HepG2 (cell line): ENCODE measurements around the gene NAE1. TPM values are rescaled to one million over a fixed set of nuclear protein-coding genes. Genes with fewer than 3 reads are reported as not detected.

ENCODE experiments used
- AGO1 ChIP-seq: fragments of 200-400 bp; formaldehyde crosslinking; IDR thresholded peaks from 2 replicates; pipeline ENCODE4 v1.6.1; 2017; ENCODE audit warnings: mild to moderate bottlenecking, low read depth, low read length, moderate library complexity; ENCODE audit not compliant: poor library complexity, severe bottlenecking
- ARHGAP35 ChIP-seq: sonication (generic); formaldehyde crosslinking; IDR thresholded peaks from 2 replicates; pipeline ENCODE4 v1.9.0; 2022; ENCODE audit warnings: mild to moderate bottlenecking, inconsistent platforms, moderate library complexity, missing genetic modification reagents, borderline replicate concordance
- EP300 ChIP-seq, 3 experiments: sonication (generic) in 1 of 3; formaldehyde crosslinking in 1 of 3; IDR thresholded peaks; 2 replicates each; pipeline versions ENCODE4 v1.5.1 to v1.6.1; 2011 to 2020; ENCODE audit warnings: low read depth in 2 of 3, low read length in 2 of 3, borderline replicate concordance in 1 of 3, improper control_type of control experiment in 1 of 3, mild to moderate bottlenecking in 1 of 3, missing genetic modification reagents in 1 of 3, moderate library complexity in 1 of 3
- FOXK1 ChIP-seq: sonication (generic); formaldehyde crosslinking; IDR thresholded peaks from 2 replicates; pipeline ENCODE4 v1.4.0; 2020; ENCODE audit warnings: low read depth, missing genetic modification reagents, borderline replicate concordance
- FOXK2 ChIP-seq: fragments of 450-650 bp; IDR thresholded peaks from 2 replicates; pipeline ENCODE4 v1.6.1; 2016
- GFI1 ChIP-seq: sonication (generic); formaldehyde crosslinking; IDR thresholded peaks from 2 replicates; pipeline ENCODE4 v1.5.0; 2020; ENCODE audit warnings: missing genetic modification reagents, mild to moderate bottlenecking, borderline replicate concordance
- KLF15 ChIP-seq: sonication (generic); formaldehyde crosslinking; IDR thresholded peaks from 2 replicates; pipeline ENCODE4 v1.8.1; 2023; ENCODE audit warnings: borderline replicate concordance, mild to moderate bottlenecking, inconsistent platforms, missing genetic modification reagents, mixed read lengths
- PAWR ChIP-seq: sonication (generic); formaldehyde crosslinking; IDR thresholded peaks from 2 replicates; pipeline ENCODE4 v1.4.0; 2020; ENCODE audit warnings: missing genetic modification reagents, mild to moderate bottlenecking, borderline replicate concordance
- REXO4 ChIP-seq: sonication (generic); formaldehyde crosslinking; IDR thresholded peaks from 2 replicates; pipeline ENCODE4 v1.8.0; 2022; ENCODE audit warnings: missing genetic modification reagents, mild to moderate bottlenecking, borderline replicate concordance
- RORA ChIP-seq: sonication (generic); formaldehyde crosslinking; IDR thresholded peaks from 2 replicates; pipeline ENCODE4 v1.5.0; 2020; ENCODE audit warnings: mild to moderate bottlenecking, missing genetic modification reagents, moderate library complexity
- SUZ12 ChIP-seq: fragments of 150-350 bp; IDR thresholded peaks from 2 replicates; pipeline ENCODE4 v1.6.1; 2014; ENCODE audit warnings: low read depth, low read length
- ZFP91 ChIP-seq: sonication (generic); formaldehyde crosslinking; IDR thresholded peaks from 2 replicates; pipeline ENCODE4 v1.9.0; 2022; ENCODE audit warnings: missing genetic modification reagents, mild to moderate bottlenecking, borderline replicate concordance
- ZFY ChIP-seq: sonication (generic); formaldehyde crosslinking; IDR thresholded peaks from 2 replicates; pipeline ENCODE4 v1.4.0; 2020; ENCODE audit warnings: missing genetic modification reagents
- ZHX2 ChIP-seq, 2 experiments: sonication (generic) in 1 of 2; formaldehyde crosslinking in 1 of 2; IDR thresholded peaks; 2 replicates each; pipeline versions ENCODE4 v1.6.1 to v1.9.0; 2014 to 2022; ENCODE audit warnings: antibody characterized with exemption in 1 of 2, borderline replicate concordance in 1 of 2, inconsistent platforms in 1 of 2, low read depth in 1 of 2, missing genetic modification reagents in 1 of 2
- ZNF780A ChIP-seq: sonication (generic); formaldehyde crosslinking; IDR thresholded peaks from 2 replicates; pipeline ENCODE4 v1.8.0; 2022; ENCODE audit warnings: mild to moderate bottlenecking, missing genetic modification reagents, moderate library complexity
- ZNF83 ChIP-seq: sonication (generic); formaldehyde crosslinking; IDR thresholded peaks from 2 replicates; pipeline ENCODE4 v1.4.0; 2020; ENCODE audit warnings: missing genetic modification reagents, mild to moderate bottlenecking, borderline replicate concordance
- polyA plus RNA-seq, 8 experiments: library from polyadenylated mRNA; depleted of rRNA in 3 of 8; stranded (reverse) in 7 of 8; unstranded in 1 of 8; fragments of >200 nt; fragmentation: Illumina TruSeq in 4 of 8; extraction: Trizol in 4 of 8; gene quantifications; 2 replicates each; pipeline versions ENCODE4 v1.2.1 to v1.2.3, GENCODE V29; 2011 to 2016; ENCODE audit warnings: low read depth in 4 of 8, missing spikeins in 1 of 8, mixed read lengths in 1 of 8; ENCODE audit not compliant: insufficient read depth in 1 of 8
- total RNA-seq, 5 experiments: library from RNA; depleted of rRNA; stranded (reverse); fragments of >200 nt; fragmentation: Illumina TruSeq; extraction: Trizol; gene quantifications; 2 replicates each; pipeline ENCODE4 v1.2.3, GENCODE V29; 2016; ENCODE audit warnings: low read depth in 1 of 5
- TF ChIP-seq, protein P1 (sequence below): sonication (generic); formaldehyde crosslinking; IDR thresholded peaks from 2 replicates; pipeline ENCODE4 v1.8.1; 2023; ENCODE audit warnings: mild to moderate bottlenecking, missing genetic modification reagents, borderline replicate concordance
- TF ChIP-seq, protein P2 (sequence below): sonication (generic); formaldehyde crosslinking; IDR thresholded peaks from 2 replicates; pipeline ENCODE4 v1.9.0; 2021; ENCODE audit warnings: missing genetic modification reagents, mild to moderate bottlenecking, borderline replicate concordance

Gene NAE1
- total and polyA plus RNA-seq, 2 of the 13 experiments (the other 11 are each of a cell fraction or from before 2014, with no cell fraction given) = 95.7 to 206 TPM

- TF ChIP-seq ZNF83 (CRISPR knock-in tag) = peak; percentile 61; the same call in 1 of the 2 replicates
- TF ChIP-seq RORA (CRISPR knock-in tag) = no peak
- TF ChIP-seq FOXK2 = no peak
- TF ChIP-seq, protein P1, sequence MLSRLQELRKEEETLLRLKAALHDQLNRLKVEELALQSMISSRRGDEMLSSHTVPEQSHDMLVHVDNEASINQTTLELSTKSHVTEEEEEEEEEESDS (CRISPR knock-in tag) = no peak
- TF ChIP-seq KLF15 = peak; percentile 49; the same call in 1 of the 2 replicates
- TF ChIP-seq REXO4 (CRISPR knock-in tag) = no peak
- TF ChIP-seq ARHGAP35 (CRISPR knock-in tag) = no peak
- TF ChIP-seq PAWR (CRISPR knock-in tag) = no peak
- TF ChIP-seq ZNF780A (CRISPR knock-in tag) = no peak
- TF ChIP-seq ZFP91 (CRISPR knock-in tag) = peak; percentile 26; the same call in 1 of the 2 replicates
- TF ChIP-seq EP300 (IDR thresholded peaks at IDR 0.05; ENCODE audit: low read depth in 2 of 2, low read length in 2 of 2) = no peak
- TF ChIP-seq EP300 (CRISPR knock-in tag; IDR thresholded peaks at IDR 0.05; ENCODE audit: borderline replicate concordance) = no peak
- TF ChIP-seq, protein P2, sequence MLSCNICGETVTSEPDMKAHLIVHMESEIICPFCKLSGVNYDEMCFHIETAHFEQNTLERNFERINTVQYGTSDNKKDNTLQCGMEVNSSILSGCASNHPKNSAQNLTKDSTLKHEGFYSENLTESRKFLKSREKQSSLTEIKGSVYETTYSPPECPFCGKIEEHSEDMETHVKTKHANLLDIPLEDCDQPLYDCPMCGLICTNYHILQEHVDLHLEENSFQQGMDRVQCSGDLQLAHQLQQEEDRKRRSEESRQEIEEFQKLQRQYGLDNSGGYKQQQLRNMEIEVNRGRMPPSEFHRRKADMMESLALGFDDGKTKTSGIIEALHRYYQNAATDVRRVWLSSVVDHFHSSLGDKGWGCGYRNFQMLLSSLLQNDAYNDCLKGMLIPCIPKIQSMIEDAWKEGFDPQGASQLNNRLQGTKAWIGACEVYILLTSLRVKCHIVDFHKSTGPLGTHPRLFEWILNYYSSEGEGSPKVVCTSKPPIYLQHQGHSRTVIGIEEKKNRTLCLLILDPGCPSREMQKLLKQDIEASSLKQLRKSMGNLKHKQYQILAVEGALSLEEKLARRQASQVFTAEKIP = no peak
- no peak for TF ChIP-seq GFI1
- TF ChIP-seq ZFY (CRISPR knock-in tag) = peak; percentile 35; the same call in 1 of the 2 replicates
- TF ChIP-seq SUZ12 = no peak
- TF ChIP-seq ZHX2 (IDR thresholded peaks at IDR 0.05; ENCODE audit: low read depth) = no peak
- no peak for TF ChIP-seq ZHX2 (CRISPR knock-in tag; IDR thresholded peaks at IDR 0.05; ENCODE audit: borderline replicate concordance)
- no peak for TF ChIP-seq AGO1
- no peak for TF ChIP-seq FOXK1
Observed at GRCh38 chr16:66844342-66845079, 13.7 kb upstream of the NAE1 start, which contains the start of gene CA7 (continued).
